Uterus (tissue), 4 donors: ENCODE data around the gene MEIOB. TPM values are rescaled to one million over a fixed set of nuclear protein-coding genes. Genes with fewer than 3 reads are reported as not detected.

Experiments used
- DNase-seq, 2 donors: peaks; one replicate each; pipeline ENCODE4 v3.0.0-alpha.2; 2019 to 2020
- H3K27ac ChIP-seq, 2 donors: fragments of 200-600 bp; sonication (generic); 1 replicate in 1 of 2; 2 replicates in 1 of 2; pipeline ENCODE4 v1.5.1; 2016 to 2018
- H3K27me3 ChIP-seq, 2 donors: fragments of 200-600 bp; sonication (generic); one replicate each; pipeline ENCODE4 v1.5.1; 2018 to 2019; ENCODE audit warnings: control low read depth in 1 of 2
- H3K36me3 ChIP-seq, 2 donors: fragments of 200-600 bp; sonication (generic); one replicate each; pipeline ENCODE4 v1.5.1; 2019; ENCODE audit warnings: control low read depth in 1 of 2
- H3K4me1 ChIP-seq, 2 donors: fragments of 200-600 bp; sonication (generic); one replicate each; pipeline ENCODE4 v1.5.1; 2018 to 2019; ENCODE audit warnings: control low read depth in 1 of 2
- H3K4me3 ChIP-seq, 2 donors: fragments of 200-600 bp; sonication (generic); 1 replicate in 1 of 2; 2 replicates in 1 of 2; pipeline ENCODE4 v1.5.1; 2018 to 2019; ENCODE audit warnings: mild to moderate bottlenecking in 1 of 2
- H3K9me3 ChIP-seq, 2 donors: fragments of 200-600 bp; sonication (generic); one replicate each; pipeline ENCODE4 v1.5.1; 2019; ENCODE audit warnings: control low read depth in 1 of 2
- CTCF ChIP-seq, 4 experiments: fragments of 200-600 bp in 2 of 4; fragments of 450-650 bp in 2 of 4; sonication (generic) in 2 of 4; IDR thresholded peaks; one replicate each; pipeline ENCODE4 v1.5.1; 2016 to 2019; ENCODE audit warnings: antibody characterized with exemption in 4 of 4, mild to moderate bottlenecking in 2 of 4, moderate library complexity in 1 of 4
- POLR2A ChIP-seq, 2 donors: fragments of 450-650 bp; IDR thresholded peaks; one replicate each; pipeline ENCODE4 v1.6.1; 2016; ENCODE audit warnings: antibody characterized with exemption in 2 of 2, mild to moderate bottlenecking in 1 of 2, moderate library complexity in 1 of 2
- intact Hi-C: fragments of 100-400 bp; cut with DNase I; formaldehyde crosslinking; loops from one replicate; pipeline ENCODE4 v1.15.1; 2023; ENCODE audit warnings: low total_unique reads
- total RNA-seq, 4 donors: library from RNA; depleted of rRNA in 3 of 4; stranded (reverse); fragments of >200 nt in 3 of 4; gene quantifications; one replicate each; pipeline versions ENCODE4 v1.1.0 to v1.2.4, GENCODE V29; 2014 to 2023
- donor health status: DM: yes; HTN: yes; CAD: no.

The MEIOB gene
- total RNA-seq, 4 donors from 2014 or later: 0.48 to 0.76 TPM; not detected in 2

DNA sequence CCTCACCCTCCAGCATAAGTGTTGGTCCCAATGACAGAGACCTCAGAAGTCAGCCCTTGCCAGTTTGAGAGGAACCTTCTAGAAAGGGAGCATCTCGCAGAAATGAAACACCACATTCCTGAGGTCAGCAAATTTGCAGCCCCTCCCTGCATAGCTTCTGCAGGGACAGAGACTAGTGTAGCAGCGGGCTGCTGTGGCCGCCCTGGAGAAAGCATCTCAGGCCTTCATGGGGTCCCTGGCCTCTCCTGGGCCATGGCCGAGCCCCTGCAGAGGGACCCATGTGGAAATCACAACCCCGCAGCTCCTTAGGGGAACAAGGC lies 34.8 kb upstream of the MEIOB start:
- DNase-seq: no peak
- Histone ChIP-seq H3K4me1 (no peaks in the 10 kb centered on the region), H3K27ac (no peak overlapping the region), H3K36me3 (no peaks in the 10 kb centered on the region), H3K27me3 (no peaks in the 10 kb centered on the region), H3K4me3 (no peak overlapping the region), H3K9me3 (no peaks in the 10 kb centered on the region)
- intact Hi-C loops: no loop called here
- TF ChIP-seq POLR2A (IDR thresholded peaks at IDR 0.05): no peak
- no peak for TF ChIP-seq CTCF (IDR thresholded peaks at IDR 0.05)

DNA sequence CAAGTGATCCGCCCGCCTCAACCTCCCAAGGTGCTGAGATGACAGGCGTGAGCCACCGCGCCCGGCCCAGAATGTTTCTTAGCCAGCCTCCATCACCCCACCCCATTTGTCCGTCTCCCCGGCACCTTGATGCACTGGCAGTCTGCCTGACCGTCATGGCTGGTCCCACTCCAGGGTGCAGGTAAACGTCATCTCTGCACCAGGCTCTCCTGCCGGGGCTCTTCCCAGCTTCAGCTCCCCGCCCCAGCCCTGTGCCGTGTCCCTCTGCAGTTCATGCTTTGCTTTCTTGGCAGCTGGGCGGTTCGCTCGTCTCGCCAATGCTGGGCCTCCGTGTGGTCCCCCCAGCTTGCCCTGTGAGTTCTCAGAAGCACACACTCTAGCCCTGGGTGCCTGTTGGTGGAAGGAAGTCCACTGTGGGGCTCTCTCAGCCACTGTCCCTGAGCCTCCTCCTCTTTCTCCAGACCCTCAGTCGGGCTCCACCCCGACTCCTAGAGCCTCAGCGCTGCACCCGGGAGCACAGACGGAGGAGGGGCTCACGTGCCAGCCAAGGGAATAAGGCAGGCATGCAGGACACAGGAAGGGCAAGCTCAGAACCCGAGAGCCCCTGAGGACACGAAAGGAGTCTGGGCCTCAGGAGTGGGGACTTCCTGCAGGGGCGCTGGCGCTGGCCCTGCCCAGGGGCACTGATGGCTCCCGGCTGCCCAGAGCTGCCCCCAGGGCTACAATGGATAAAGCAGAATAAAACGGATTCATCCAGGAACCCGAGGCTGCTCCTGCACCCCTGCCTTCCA lies 34.3 kb upstream of the MEIOB start:
- TF ChIP-seq POLR2A (IDR thresholded peaks at IDR 0.05) (no peak), CTCF (IDR thresholded peaks at IDR 0.05) (no peak)
- intact Hi-C loops: no loop called here
- Histone ChIP-seq H3K27me3 (no peaks in the 10 kb centered on the region), H3K4me1 (no peaks in the 10 kb centered on the region), H3K27ac (no peak overlapping the region), H3K36me3 (no peaks in the 10 kb centered on the region), H3K4me3 (no peak overlapping the region), H3K9me3 (no peaks in the 10 kb centered on the region)
- DNase-seq: no peak

DNA sequence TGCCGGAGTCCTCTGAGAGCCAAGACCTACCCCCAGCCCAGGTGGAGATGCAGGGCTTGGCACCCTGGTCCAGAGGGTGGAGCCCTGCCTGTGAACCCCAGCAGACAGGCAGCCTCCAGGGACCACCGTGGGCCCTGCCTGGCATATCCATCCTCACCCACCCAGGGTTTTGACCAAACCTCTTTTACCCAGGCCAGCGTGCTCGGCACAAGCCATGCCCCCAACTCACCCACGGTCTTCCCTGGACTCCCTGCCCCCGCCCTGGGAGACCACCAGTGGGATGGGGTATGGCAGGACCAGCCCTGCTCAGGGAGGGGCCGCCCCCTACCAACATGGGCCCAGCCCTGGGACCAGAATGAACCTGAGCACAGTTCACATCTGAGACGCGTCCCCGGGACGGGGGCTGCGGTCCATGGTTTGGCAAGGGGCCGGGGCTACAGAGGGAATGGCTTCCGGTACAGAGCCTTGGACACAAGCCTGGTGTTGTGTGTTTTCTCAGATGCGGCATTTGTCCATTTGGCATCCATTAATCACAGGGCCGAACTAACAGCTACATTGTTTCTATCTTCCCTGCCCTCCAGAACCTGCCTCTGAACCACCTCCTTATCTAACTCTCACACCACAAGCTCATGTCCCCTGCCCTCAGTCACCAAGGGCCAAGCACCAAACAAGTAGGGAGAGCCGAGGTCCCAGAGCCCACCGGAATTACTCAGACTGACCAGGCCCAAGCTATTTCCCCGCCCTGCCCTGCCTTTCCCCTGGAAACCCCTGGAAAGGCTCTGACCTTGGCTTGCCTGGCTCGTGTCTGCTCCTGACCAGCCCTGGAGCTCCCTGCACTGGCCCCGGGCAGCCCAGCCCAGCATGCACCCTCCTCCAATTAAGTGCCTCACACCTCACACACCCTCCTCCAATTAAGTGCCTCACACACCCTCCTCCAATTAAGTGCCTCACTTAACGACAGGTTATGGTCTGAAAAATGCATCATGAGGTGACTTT lies 32.2 kb upstream of the MEIOB start:
- Histone ChIP-seq H3K4me3 (no peak overlapping the region), H3K27me3 (no peaks in the 10 kb centered on the region), H3K4me1 (no peaks in the 10 kb centered on the region), H3K9me3 (no peaks in the 10 kb centered on the region), H3K27ac (no peak overlapping the region), H3K36me3 (no peaks in the 10 kb centered on the region)
- TF ChIP-seq CTCF (IDR thresholded peaks at IDR 0.05) (no peak), POLR2A (IDR thresholded peaks at IDR 0.05) (no peak)
- DNase-seq: no peak
- intact Hi-C loops: no loop called here

GRCh38 chr16:1903220-1903574 lies 31.2 kb upstream of the MEIOB start:
- no peak for DNase-seq
- Histone ChIP-seq H3K27me3 (no peaks in the 10 kb centered on the region), H3K36me3 (no peaks in the 10 kb centered on the region), H3K27ac (no peak overlapping the region), H3K4me1 (no peaks in the 10 kb centered on the region), H3K4me3 (no peak overlapping the region), H3K9me3 (no peaks in the 10 kb centered on the region)
- intact Hi-C loops: no loop called here
- TF ChIP-seq CTCF (IDR thresholded peaks at IDR 0.05) (no peak), POLR2A (IDR thresholded peaks at IDR 0.05) (no peak)
